ENCODE results near the gene EYA3.

The EYA3 gene

GRCh38 chr1:28078680-28079626 lies 9.5 kb downstream of the EYA3 start:
- DNase-seq (ENCODE audit: extremely low spot score, insufficient read length, low read depth), result no peak
- no peak for FAIRE-seq

- FAIRE-seq, result no peak
- no peak for DNase-seq (ENCODE audit: extremely low spot score, insufficient read length, low read depth)
Measured at GRCh38 chr1:28078262-28078661, 10.1 kb downstream of the EYA3 start.

- peak; percentile 42 for FAIRE-seq
- no peak for DNase-seq (ENCODE audit: extremely low spot score, insufficient read length, low read depth)
Measured at GRCh38 chr1:28074892-28075511, 13.4 kb downstream of the EYA3 start.

- FAIRE-seq (no peak), DNase-seq (ENCODE audit: extremely low spot score, insufficient read length, low read depth) (no peak)
Measured at GRCh38 chr1:28073867-28074266, 14.5 kb downstream of the EYA3 start.

GRCh38 chr1:28071813-28072212 lies 16.6 kb downstream of the EYA3 start:
- no peak for DNase-seq (ENCODE audit: extremely low spot score, insufficient read length, low read depth)
- no peak for FAIRE-seq

GRCh38 chr1:28070725-28071593 lies 17.5 kb downstream of the EYA3 start:
- DNase-seq (ENCODE audit: extremely low spot score, insufficient read length, low read depth) (no peak), FAIRE-seq (no peak)

- DNase-seq (ENCODE audit: extremely low spot score, insufficient read length, low read depth), result no peak
- FAIRE-seq, result no peak
Measured at GRCh38 chr1:28067523-28068090, 20.8 kb downstream of the EYA3 start.

GRCh38 chr1:28066393-28067154 lies 21.8 kb downstream of the EYA3 start:
- FAIRE-seq, result no peak
- no peak for DNase-seq (ENCODE audit: extremely low spot score, insufficient read length, low read depth)

GRCh38 chr1:28064064-28064463 lies 24.3 kb downstream of the EYA3 start:
- DNase-seq (ENCODE audit: extremely low spot score, insufficient read length, low read depth) (no peak), FAIRE-seq (no peak)

- no peak for DNase-seq (ENCODE audit: extremely low spot score, insufficient read length, low read depth)
- FAIRE-seq, result no peak
Measured at GRCh38 chr1:28062806-28063205, 25.6 kb downstream of the EYA3 start.

- no peak for DNase-seq (ENCODE audit: extremely low spot score, insufficient read length, low read depth)
- peak; percentile 57 for FAIRE-seq
Measured at GRCh38 chr1:28058971-28059878, 29.2 kb downstream of the EYA3 start.

- FAIRE-seq (no peak), DNase-seq (ENCODE audit: extremely low spot score, insufficient read length, low read depth) (no peak)
Measured at GRCh38 chr1:28058168-28058567, 30.2 kb downstream of the EYA3 start.

- DNase-seq (ENCODE audit: extremely low spot score, insufficient read length, low read depth), result no peak
- FAIRE-seq, result peak; percentile 91
Measured at GRCh38 chr1:28056129-28056925, 32.1 kb downstream of the EYA3 start.

- no peak for DNase-seq (ENCODE audit: extremely low spot score, insufficient read length, low read depth)
- no peak for FAIRE-seq
Measured at GRCh38 chr1:28050776-28051175, 37.6 kb downstream of the EYA3 start.

- FAIRE-seq (no peak), DNase-seq (ENCODE audit: extremely low spot score, insufficient read length, low read depth) (no peak)
Measured at GRCh38 chr1:28046716-28047115, 41.7 kb downstream of the EYA3 start.

- FAIRE-seq (no peak), DNase-seq (ENCODE audit: extremely low spot score, insufficient read length, low read depth) (no peak)
Measured at GRCh38 chr1:28045777-28046176, 42.6 kb downstream of the EYA3 start.

GRCh38 chr1:28044399-28044798 lies 44.0 kb downstream of the EYA3 start:
- DNase-seq (ENCODE audit: extremely low spot score, insufficient read length, low read depth) (no peak), FAIRE-seq (no peak)

GRCh38 chr1:28039341-28039740 lies 49.1 kb downstream of the EYA3 start:
- FAIRE-seq, result no peak

More at GRCh38 chr1:28039341-28039740, 49.1 kb downstream of the EYA3 start:
- DNase-seq (ENCODE audit: extremely low spot score, insufficient read length, low read depth), result no peak

All from GM18507 (cell line).